Measurements from ENCODE around the gene MAFF. TPM values are rescaled to one million over a fixed set of nuclear protein-coding genes. Genes with fewer than 3 reads are reported as not detected.

The MAFF gene
- total and polyA plus RNA-seq, 12 donors: 2.9 to 21.4 (median 6.0) TPM

GRCh38 chr22:38202437-38203089 lies 769 bp downstream of the MAFF start:
- 0% methylated on average over 65 to 72 of the region's 74 CpGs for WGBS, 2 donors
- TF ChIP-seq, protein P1, sequence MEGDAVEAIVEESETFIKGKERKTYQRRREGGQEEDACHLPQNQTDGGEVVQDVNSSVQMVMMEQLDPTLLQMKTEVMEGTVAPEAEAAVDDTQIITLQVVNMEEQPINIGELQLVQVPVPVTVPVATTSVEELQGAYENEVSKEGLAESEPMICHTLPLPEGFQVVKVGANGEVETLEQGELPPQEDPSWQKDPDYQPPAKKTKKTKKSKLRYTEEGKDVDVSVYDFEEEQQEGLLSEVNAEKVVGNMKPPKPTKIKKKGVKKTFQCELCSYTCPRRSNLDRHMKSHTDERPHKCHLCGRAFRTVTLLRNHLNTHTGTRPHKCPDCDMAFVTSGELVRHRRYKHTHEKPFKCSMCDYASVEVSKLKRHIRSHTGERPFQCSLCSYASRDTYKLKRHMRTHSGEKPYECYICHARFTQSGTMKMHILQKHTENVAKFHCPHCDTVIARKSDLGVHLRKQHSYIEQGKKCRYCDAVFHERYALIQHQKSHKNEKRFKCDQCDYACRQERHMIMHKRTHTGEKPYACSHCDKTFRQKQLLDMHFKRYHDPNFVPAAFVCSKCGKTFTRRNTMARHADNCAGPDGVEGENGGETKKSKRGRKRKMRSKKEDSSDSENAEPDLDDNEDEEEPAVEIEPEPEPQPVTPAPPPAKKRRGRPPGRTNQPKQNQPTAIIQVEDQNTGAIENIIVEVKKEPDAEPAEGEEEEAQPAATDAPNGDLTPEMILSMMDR (IDR thresholded peaks at IDR 0.05): peak in 7 of 9 donors; percentile 12 to 46 (median 18)
- Histone ChIP-seq H3K9me3 (no peaks in the 10 kb centered on the region), H3K4me1 (peaks cover 17 to 42% (median 31%) of the 10 kb centered on the region in 9 donors), H3K27me3 (no peaks in the 10 kb centered on the region), H3K36me3 (peaks cover 0 to 4% (median 0%) of the 10 kb centered on the region in 9 donors), H3K4me3 (peak overlapping the region; percentile 67 to 97 (median 84)), H3K27ac (peak overlapping the region; percentile 94 to 100 (median 99))
- DNase-seq: peak; percentile 87 to 89
- intact Hi-C loops (cut with DNase I): loop anchor here in 3 of 10 donors (10.0 kb wide), 2 partner anchors 88 to 112 kb away; partner anchors contain the start of genes CSNK1E (in 2 of the 3) and BAIAP2L2 (in 1 of the 3)
- peak; percentile 53 to 75 (median 69) for ATAC-seq

GRCh38 chr22:38203090-38203810 lies 1.5 kb downstream of the MAFF start:
- DNase-seq: no peak
- WGBS, 2 donors: 15 to 21% methylated on average over 19 of the region's 19 CpGs
- Histone ChIP-seq H3K9me3 (no peaks in the 10 kb centered on the region), H3K4me1 (peaks cover 17 to 42% (median 31%) of the 10 kb centered on the region in 9 donors), H3K4me3 (peak overlapping the region; percentile 67 to 97 (median 84)), H3K27me3 (no peaks in the 10 kb centered on the region), H3K36me3 (peaks cover 0 to 4% (median 0%) of the 10 kb centered on the region in 9 donors), H3K27ac (peak overlapping the region; percentile 94 to 100 (median 99))
- ATAC-seq: peak in 2 of 8 donors; percentile 7 to 22
- intact Hi-C loops (cut with DNase I): loop anchor here in 3 of 10 donors (10.0 kb wide), 2 partner anchors 88 to 112 kb away; partner anchors contain the start of genes CSNK1E (in 2 of the 3) and BAIAP2L2 (in 1 of the 3)
- TF ChIP-seq, protein P1 (IDR thresholded peaks at IDR 0.05): no peak

DNA sequence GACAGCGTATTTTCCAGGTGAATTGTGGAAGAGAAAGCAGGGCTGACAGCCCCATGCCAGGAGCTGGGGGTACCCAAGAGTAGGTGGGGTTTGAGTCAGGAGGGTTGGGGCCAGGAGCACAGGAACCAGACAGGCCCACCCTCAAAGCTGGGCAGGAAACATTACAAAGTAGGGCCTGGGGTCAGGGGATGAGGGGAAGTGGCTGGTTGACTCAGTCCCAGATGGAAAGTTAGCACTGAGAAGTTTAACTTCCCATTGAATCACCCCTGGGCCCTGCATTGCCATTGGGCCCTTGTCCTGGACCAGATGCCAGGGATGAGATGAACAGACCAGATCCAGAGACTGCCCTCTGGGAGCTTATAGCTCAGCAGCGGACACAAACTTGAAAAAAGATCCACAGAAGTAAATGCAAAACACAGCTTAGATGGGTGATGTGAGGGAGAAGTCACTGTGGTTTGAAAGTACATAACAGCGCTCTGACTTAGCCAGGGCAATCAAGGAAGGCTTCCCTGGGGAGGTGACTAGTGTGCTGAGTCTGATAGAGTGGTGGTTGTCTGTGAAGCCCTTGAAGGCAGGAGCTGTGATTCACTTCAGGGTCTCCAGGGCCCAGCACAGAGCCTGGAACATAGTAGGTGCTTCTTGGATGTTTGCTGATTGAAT lies 2.2 kb downstream of the MAFF start:
- Histone ChIP-seq H3K27ac (peak overlapping the region in 8 of 10 donors; percentile 70 to 100 (median 99)), H3K9me3 (no peaks in the 10 kb centered on the region), H3K4me3 (peak overlapping the region in 5 of 10 donors; percentile 77 to 97 (median 91)), H3K4me1 (peaks cover 17 to 42% (median 31%) of the 10 kb centered on the region in 9 donors), H3K36me3 (peaks cover 0 to 4% (median 0%) of the 10 kb centered on the region in 9 donors), H3K27me3 (no peaks in the 10 kb centered on the region)
- WGBS, 2 donors: 94 to 96% methylated on average over 3 of the region's 3 CpGs
- DNase-seq (no peak), ATAC-seq (no peak)
- TF ChIP-seq, protein P1 (IDR thresholded peaks at IDR 0.05): no peak
- intact Hi-C loops (cut with DNase I): loop anchor here in 3 of 10 donors (10.0 kb wide), 2 partner anchors 89 to 111 kb away; partner anchors contain the start of genes CSNK1E (in 2 of the 3) and BAIAP2L2 (in 1 of the 3)

All from heart right ventricle (tissue), 16 donors.